ENCODE measurements around the gene OR7C1. TPM values are rescaled to one million over a fixed set of nuclear protein-coding genes. Genes with fewer than 3 reads are reported as not detected.
"Not testable (repeated sequence)": the region's sequence is repeated elsewhere in the genome, so short reads cannot be mapped to it uniquely, and the experiment has no call there.

OR7C1 gene
- total RNA-seq, 8 experiments from 2014 or later = 0.22 to 1.7 (median 0.53) TPM

DNA sequence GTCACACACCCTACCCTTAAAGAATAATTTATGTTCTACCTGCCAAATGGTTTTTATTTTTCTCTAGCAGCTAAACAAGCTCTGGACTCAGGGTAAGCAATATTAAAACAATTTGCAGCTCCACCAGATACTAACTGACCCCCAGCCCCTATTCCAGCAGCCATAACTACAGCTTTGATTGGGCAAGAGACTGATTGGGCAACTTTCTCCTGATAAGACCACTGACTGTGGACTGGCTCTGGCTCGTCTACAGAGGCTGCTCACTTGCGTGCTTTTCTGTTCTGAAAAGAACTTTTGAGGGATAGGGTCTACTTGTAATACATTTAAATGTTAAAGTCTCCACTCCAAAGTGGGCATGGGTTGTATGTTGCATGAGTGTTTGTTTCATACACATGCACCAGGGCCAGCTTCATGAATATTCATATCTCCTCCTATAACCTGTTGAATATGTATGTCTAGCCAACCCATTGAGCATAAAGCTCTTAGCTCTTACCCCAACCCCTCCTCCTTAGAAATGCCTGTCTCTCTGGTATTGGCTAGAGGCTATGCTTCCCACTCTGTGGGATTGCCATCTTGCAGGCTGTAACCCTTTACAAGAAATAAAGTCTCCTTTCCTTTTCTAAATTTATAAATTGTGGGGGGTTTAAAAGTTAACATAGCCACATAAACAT lies 19.9 kb downstream of the OR7C1 start:
- WGBS, 10 experiments = 25 to 83% (median 53%) methylated on average over 1 to 2 of the region's 2 CpGs; no CpG with 5 or more reads in 4 of the 10 experiments
- H3K4me1 ChIP-seq (replicated peaks in 1 of 2) = no peaks in the 10 kb centered on the region
- in situ Hi-C loops (cut with MboI; ENCODE audit: low pct_unique_long_range_greater_than_20kb in 2 of 9, low sequenced_read_pairs in 9 of 9, unreplicated experiment in 9 of 9) = no loop called here
- ATAC-seq (replicated peaks in 6 of 8) = peak in 4 of 8 experiments; percentile 31 to 99 (median 46)
- no peak overlapping the region for H3K4me3 ChIP-seq
- no peak overlapping the region for H3K27ac ChIP-seq

DNA sequence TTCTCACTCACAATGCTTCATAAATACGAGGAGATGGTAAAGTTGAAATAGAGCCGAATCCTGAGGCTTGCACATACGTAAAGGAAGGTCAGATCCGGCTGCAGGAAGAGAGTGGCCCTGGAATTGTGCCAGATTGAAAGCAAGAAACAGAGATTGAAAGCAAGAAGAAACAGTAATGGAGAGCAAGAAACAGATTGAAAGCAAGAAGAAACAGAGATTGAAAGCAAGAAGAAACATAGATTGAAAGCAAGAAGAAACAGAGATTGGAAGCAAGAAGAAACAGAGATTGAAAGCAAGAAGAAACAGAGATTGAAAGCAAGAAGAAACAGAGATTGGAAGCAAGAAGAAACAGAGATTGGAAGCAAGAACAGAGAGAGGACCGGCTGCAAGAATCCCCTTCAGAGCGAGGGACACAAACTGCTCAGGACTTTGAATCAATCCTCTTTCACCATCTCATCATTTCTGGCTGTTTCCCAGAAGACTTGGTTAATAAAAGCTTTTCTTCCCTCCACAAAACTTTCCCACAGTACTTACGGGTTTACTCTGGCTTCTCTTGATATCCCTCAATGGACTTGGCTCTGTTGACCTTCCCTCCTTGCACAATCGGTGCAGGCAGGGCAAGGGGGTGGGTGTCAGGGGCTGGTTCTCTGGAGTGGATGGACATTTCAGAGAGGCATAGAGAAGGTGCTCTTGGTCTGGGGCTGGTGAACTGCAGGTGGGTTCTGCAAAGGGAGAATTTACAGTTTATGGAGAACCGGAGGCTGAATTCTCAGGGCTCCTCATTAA lies 25.5 kb downstream of the OR7C1 start:
- Histone ChIP-seq H3K4me1 (replicated peaks in 1 of 2) (no peaks in the 10 kb centered on the region), H3K27ac (no peak overlapping the region), H3K4me3 (no peak overlapping the region)
- WGBS, 10 experiments = 2 to 90% (median 61%) methylated on average over 4 to 9 of the region's 9 CpGs
- in situ Hi-C loops (cut with MboI; ENCODE audit: low pct_unique_long_range_greater_than_20kb in 2 of 9, low sequenced_read_pairs in 9 of 9, unreplicated experiment in 9 of 9) = no loop called here
- ATAC-seq (replicated peaks in 6 of 8) = no peak

DNA sequence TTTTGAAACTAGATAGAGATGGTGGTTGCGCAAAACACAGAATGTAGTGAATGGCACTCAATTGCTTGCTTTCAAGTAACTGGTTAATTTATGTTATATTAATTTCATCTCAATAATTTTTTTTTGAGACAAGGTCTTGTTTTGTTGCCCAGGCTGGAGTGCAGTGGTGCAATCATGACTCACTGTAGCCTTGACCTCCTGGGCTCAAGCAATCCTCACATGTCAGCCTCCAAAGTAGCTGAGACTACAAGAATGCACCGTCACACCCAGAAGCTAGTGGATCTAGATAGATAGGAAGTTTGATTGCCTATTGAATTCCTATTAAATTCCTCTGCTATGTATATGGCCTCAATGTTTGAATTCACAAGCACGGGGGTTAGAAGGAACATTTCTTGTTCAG lies 30.2 kb downstream of the OR7C1 start:
- in situ Hi-C loops (cut with MboI; ENCODE audit: low pct_unique_long_range_greater_than_20kb in 2 of 9, low sequenced_read_pairs in 9 of 9, unreplicated experiment in 9 of 9) = no loop called here

DNA sequence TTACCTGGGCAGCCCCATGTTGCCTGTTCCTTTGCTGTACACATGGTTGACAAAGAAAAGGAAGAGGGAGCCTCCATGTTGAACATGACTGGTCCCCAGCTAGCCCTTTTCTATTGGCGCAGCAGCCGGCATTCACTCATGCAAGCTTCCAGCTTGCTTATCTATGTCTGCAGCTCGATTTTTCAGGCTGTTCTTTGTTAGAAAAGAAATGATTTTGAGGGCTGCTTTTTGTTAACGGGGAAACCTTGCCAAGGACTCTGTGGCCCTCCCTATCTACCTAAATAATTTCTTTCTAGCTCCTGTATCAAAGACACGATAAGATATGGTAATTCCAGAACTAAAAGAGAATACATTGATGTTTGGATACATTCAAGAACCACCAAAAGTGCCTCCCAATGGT lies 36.2 kb downstream of the OR7C1 start:
- no peak for ATAC-seq (replicated peaks in 6 of 8)
- H3K27ac ChIP-seq = no peak overlapping the region
- no peaks in the 10 kb centered on the region for H3K4me1 ChIP-seq (replicated peaks in 1 of 2)
- no peak overlapping the region for H3K4me3 ChIP-seq
- 10 to 90% (median 56%) methylated on average over 2 to 4 of the region's 5 CpGs; no CpG with 5 or more reads in 2 of the 10 experiments for WGBS, 10 experiments
- in situ Hi-C loops (cut with MboI; ENCODE audit: low pct_unique_long_range_greater_than_20kb in 2 of 9, low sequenced_read_pairs in 9 of 9, unreplicated experiment in 9 of 9) = no loop called here

More for the DNA sequence above, 30.2 kb downstream of the OR7C1 start:
- no peak for ATAC-seq (replicated peaks in 6 of 8)
- H3K4me3 ChIP-seq = no peak overlapping the region
- 29 to 100% (median 86%) methylated on average over 1 to 3 of the region's 3 CpGs; no CpG with 5 or more reads in 1 of the 10 experiments for WGBS, 10 experiments
- H3K27ac ChIP-seq = no peak overlapping the region
- H3K4me1 ChIP-seq (replicated peaks in 1 of 2) = no peaks in the 10 kb centered on the region

DNA sequence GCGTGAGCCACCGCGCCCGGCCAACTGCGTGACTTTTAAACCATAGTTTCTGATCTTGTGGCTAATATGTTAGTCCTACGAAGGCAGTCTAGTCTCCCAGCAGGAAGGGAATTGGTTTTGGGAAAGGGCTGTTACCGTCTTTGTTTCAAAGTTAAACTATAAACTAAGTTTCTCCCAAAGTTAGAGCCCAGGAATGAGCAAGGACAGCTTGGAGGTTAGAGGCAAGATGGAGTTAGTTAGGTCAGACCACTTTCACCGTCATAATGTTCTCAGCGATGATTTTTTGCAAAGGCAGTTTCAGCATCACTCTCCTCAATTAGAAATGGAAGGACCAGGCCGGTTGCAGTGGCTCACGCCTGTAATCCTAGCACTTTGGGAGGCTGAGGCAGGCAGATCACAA lies 39.0 kb downstream of the OR7C1 start:
- in situ Hi-C loops (cut with MboI; ENCODE audit: low pct_unique_long_range_greater_than_20kb in 2 of 9, low sequenced_read_pairs in 9 of 9, unreplicated experiment in 9 of 9) = no loop called here
- Histone ChIP-seq H3K4me1 (replicated peaks in 1 of 2) (no peaks in the 10 kb centered on the region), H3K4me3 (no peak overlapping the region), H3K27ac (no peak overlapping the region)
- no peak for ATAC-seq (replicated peaks in 6 of 8)
- WGBS, 10 experiments = 34 to 100% (median 78%) methylated on average over 2 to 10 of the region's 11 CpGs; no CpG with 5 or more reads in 1 of the 10 experiments

DNA sequence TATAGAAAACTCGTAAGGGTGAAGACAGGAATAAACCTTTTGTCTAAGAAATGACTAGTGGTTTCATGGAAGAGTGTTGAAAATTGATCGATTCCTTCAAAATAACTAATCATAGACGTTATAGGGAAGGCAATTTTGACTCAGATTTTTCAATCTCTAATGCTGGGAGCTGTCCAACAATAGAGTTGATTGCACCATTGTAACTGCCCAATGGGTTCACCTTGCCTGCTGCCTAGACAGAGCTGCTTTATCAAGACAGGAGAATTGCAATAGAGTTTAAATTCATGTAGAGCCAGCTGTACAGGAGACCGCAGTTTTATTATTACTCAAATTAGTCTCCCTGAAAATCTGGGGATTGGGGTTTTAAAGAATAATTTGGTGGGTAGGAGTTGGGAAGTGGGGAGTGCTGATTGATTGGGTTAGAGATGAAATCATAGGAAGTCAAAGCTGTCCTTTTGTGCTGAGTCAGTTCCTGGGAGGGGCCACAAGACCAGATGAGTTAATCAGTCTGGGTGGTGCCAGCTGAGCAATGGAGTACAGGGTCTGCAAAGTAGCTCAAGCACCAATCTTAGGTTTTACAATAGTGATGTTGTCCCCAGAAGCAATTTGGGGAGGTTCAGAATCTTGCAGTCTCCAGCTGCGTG lies 39.8 kb downstream of the OR7C1 start:
- in situ Hi-C loops (cut with MboI; ENCODE audit: low pct_unique_long_range_greater_than_20kb in 2 of 9, low sequenced_read_pairs in 9 of 9, unreplicated experiment in 9 of 9) = no loop called here
- H3K27ac ChIP-seq = no peak overlapping the region
- ATAC-seq (replicated peaks in 6 of 8) = peak in 1 of 8 experiments; percentile 22
- no peaks in the 10 kb centered on the region for H3K4me1 ChIP-seq (replicated peaks in 1 of 2)
- 28 to 96% (median 59%) methylated on average over 3 to 5 of the region's 5 CpGs for WGBS, 10 experiments
- no peak overlapping the region for H3K4me3 ChIP-seq

DNA sequence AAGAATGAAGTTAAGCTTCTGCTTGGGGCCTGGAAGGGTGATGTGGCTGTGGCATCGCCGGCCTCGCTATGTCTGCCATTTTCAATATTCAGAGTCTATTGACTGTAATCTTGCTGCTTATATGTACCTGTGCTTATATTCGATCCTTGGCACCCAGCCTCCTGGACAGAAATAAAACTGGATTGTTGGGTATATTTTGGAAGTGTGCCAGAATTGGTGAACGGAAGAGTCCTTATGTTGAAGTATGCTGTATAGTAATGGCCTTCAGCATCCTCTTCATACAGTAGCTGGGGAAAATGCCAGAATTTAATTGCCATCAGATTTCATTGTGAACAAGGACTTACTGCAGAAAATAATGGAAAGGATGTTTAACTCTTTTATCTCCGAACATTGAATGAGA lies 42.7 kb downstream of the OR7C1 start:
- 17 to 100% (median 86%) methylated on average over 1 to 6 of the region's 6 CpGs; no CpG with 5 or more reads in 1 of the 10 experiments for WGBS, 10 experiments
- ATAC-seq (replicated peaks in 6 of 8); H3K4me1 ChIP-seq (replicated peaks in 1 of 2); H3K27ac ChIP-seq; H3K4me3 ChIP-seq; in situ Hi-C loops (cut with MboI; ENCODE audit: low pct_unique_long_range_greater_than_20kb in 2 of 9, low sequenced_read_pairs in 9 of 9, unreplicated experiment in 9 of 9): not testable (repeated sequence)

DNA sequence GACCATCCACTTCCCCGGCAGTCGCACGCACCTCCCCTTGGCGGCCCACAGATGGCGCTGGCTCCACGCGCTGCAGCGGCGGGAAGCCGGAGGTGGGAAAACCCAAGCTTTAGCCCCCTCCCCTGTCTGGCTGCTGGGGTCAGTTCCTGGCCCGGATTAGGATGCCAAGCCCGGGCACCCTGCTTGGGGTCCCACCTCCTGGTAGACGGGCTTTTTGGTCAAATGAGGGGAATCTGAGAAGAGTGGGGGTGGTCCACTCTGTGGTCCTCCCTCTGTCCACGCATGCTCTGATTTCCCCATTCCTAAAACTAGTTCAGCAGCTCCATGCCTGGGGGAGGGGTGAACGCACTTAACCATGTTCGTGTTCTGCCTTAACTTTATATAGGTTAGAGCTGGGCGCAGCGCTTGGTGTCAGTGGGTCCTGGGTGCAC lies 48.5 kb downstream of the OR7C1 start:
- in situ Hi-C loops (cut with MboI; ENCODE audit: low pct_unique_long_range_greater_than_20kb in 2 of 9, low sequenced_read_pairs in 9 of 9, unreplicated experiment in 9 of 9) = loop anchor here in 1 of 9 experiments (10.0 kb wide), 1 partner anchor 98 kb away; the partner anchor contains the start of gene OR7A17
- peak in 3 of 8 experiments; percentile 29 to 80 (median 29) for ATAC-seq (replicated peaks in 6 of 8)
- no peaks in the 10 kb centered on the region for H3K4me1 ChIP-seq (replicated peaks in 1 of 2)
- H3K27ac ChIP-seq = no peak overlapping the region
- no peak overlapping the region for H3K4me3 ChIP-seq
- WGBS, 10 experiments = 0 to 88% (median 53%) methylated on average over 1 to 7 of the region's 18 CpGs; no CpG with 5 or more reads in 4 of the 10 experiments

DNA sequence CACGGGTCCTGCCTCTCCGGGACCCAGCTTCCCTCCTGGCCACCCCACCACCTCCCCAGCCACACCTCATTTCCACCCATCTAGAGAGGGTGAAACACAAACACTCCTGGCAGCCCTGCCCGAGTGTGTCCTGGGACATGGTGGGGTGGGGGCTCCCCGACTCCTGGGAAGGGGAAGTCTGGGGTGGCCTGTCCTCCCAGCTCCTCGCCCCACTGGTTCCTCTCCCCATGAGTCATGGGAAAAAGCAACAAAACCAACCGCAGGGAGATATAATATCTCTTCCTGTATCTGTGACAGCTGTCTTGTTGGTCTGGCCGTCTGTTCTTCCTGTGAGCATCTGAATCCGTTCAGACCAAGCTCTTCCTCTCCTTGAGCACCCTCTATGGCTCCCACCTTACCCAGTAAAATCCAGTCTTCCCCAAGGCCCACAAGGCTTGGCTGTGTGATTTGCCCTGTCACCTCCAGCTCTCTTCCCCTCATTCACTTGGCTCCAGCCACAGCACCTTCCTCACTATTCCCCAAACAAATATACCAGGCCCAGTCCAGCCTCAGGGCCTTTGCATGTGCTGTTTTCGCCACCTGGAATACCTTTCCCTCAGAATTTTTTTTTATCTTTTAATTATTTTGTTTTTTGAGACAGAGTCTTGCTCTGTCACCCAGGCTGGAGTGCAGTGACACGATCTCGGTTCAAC lies 49.7 kb downstream of the OR7C1 start:
- in situ Hi-C loops (cut with MboI; ENCODE audit: low pct_unique_long_range_greater_than_20kb in 2 of 9, low sequenced_read_pairs in 9 of 9, unreplicated experiment in 9 of 9) = loop anchor here in 1 of 9 experiments (10.0 kb wide), 1 partner anchor 100 kb away; the partner anchor contains the start of gene OR7A17
- peak in 2 of 8 experiments; percentile 50 to 64 for ATAC-seq (replicated peaks in 6 of 8)
- not testable (repeated sequence) for H3K27ac ChIP-seq; H3K4me1 ChIP-seq (replicated peaks in 1 of 2); H3K4me3 ChIP-seq
- WGBS, 10 experiments = 0 to 71% (median 30%) methylated on average over 1 to 5 of the region's 11 CpGs; no CpG with 5 or more reads in 4 of the 10 experiments

DNA sequence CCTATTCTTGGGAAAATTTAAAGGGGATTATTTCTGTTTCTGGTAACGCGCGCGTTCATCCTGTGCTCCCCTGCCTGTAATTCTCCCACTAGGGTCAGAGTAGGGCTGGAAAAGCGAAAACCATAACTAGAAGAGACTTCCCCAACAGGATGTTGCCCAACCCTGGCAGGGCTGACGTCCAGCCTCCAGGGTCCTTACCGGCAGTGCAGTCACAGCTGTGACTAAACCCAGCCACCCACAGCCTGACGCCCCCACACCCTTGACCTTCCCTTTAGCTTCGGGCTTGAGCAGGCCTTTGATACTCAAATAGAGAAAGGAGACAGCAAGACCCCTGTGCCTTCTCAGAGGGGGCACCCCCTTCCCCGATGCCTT lies 50.3 kb downstream of the OR7C1 start:
- WGBS, 10 experiments = 40 to 100% (median 90%) methylated on average over 2 to 5 of the region's 10 CpGs; no CpG with 5 or more reads in 5 of the 10 experiments
- H3K4me3 ChIP-seq; H3K4me1 ChIP-seq (replicated peaks in 1 of 2); H3K27ac ChIP-seq: not testable (repeated sequence)
- peak in 2 of 8 experiments; percentile 53 to 58 for ATAC-seq (replicated peaks in 6 of 8)
- in situ Hi-C loops (cut with MboI; ENCODE audit: low pct_unique_long_range_greater_than_20kb in 2 of 9, low sequenced_read_pairs in 9 of 9, unreplicated experiment in 9 of 9) = loop anchor here in 1 of 9 experiments (10.0 kb wide), 1 partner anchor 100 kb away; the partner anchor contains the start of gene OR7A17

DNA sequence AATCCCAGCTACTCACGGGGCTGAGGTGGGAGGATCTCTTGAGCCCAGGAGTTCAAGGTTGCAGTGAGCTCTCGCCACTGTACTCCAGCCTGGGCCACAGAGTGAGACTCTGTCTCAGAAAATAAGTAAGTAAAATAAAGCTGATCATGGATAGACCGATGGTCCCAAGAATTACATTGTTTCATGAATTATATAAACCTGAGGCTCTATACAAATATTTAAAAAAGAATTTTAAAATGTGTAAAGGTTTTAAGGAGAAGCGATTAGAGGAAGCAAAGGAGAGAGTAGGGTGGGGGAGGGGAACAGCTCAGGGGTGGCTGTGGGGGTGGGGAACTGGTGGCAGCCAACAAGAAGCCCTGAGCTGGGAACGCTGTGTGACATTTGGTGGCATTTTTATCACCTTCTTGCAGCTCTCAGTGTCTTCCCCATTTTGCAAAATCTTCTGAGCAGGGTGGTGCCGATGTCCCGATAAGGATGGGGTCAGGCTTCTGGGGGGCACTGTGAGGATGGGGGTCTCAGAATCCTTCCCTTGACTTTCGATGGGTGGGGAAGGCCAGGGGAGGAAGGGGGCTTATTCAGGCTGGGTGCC lies 51.5 kb downstream of the OR7C1 start:
- 20 to 100% (median 72%) methylated on average over 1 to 2 of the region's 8 CpGs; no CpG with 5 or more reads in 6 of the 10 experiments for WGBS, 10 experiments
- in situ Hi-C loops (cut with MboI; ENCODE audit: low pct_unique_long_range_greater_than_20kb in 2 of 9, low sequenced_read_pairs in 9 of 9, unreplicated experiment in 9 of 9) = loop anchor here in 1 of 9 experiments (10.0 kb wide), 1 partner anchor 101 kb away; the partner anchor contains the start of gene OR7A17

More for the DNA sequence above, 51.5 kb downstream of the OR7C1 start:
- H3K4me1 ChIP-seq (replicated peaks in 1 of 2); H3K4me3 ChIP-seq; H3K27ac ChIP-seq; ATAC-seq (replicated peaks in 6 of 8): not testable (repeated sequence)

All from motor neuron (in vitro differentiated cells).